Measurements from ENCODE around the gene CRYZL1. TPM values are rescaled to one million over a fixed set of nuclear protein-coding genes. Genes with fewer than 3 reads are reported as not detected.
A peak's percentile ranks its signal among the peaks of the same experiment; 100 is the strongest.

The CRYZL1 gene
- total and polyA plus RNA-seq, 2 of the 8 experiments (the other 6 are each of a cell fraction or from before 2014, with no cell fraction given): 15.6 to 15.8 TPM

GRCh38 chr21:33543505-33544129 is 97.9 kb downstream of the CRYZL1 start:
- Histone ChIP-seq H3K9me3 (ENCODE audit: insufficient read depth in 2 of 2, low read depth in 1 of 2, low read length in 1 of 2) (no peaks in the 10 kb centered on the region), H2BK12ac (ENCODE audit: low read depth, low read length) (0 out of 2 replicates have a peak overlapping the region, but pooled peaks have one; percentile 97), H2BK5ac (ENCODE audit: low read depth, low read length) (peak overlapping the region; percentile 95; the same call in 1 of the 2 replicates), H3K23me2 (ENCODE audit: low read depth, low read length) (peaks cover 10% of the 10 kb centered on the region), H3K36me3 (ENCODE audit: control insufficient read depth in 2 of 4, insufficient read depth in 4 of 4, low read length in 3 of 4) (peaks cover 3 to 45% (median 13%) of the 10 kb centered on the region in 4 experiments; a peak in 7 of 8 replicates), H2BK20ac (ENCODE audit: low read length) (no peak overlapping the region), H2AFZ (ENCODE audit: low read length) (no peak overlapping the region), H3K4me2 (ENCODE audit: insufficient read depth in 1 of 2, low read depth in 2 of 2, low read length in 2 of 2) (peak overlapping the region; percentile 76 to 79), H3K4ac (replicated peaks; ENCODE audit: insufficient read length, low read depth, low read length) (no peak overlapping the region), H3K23ac (ENCODE audit: insufficient read length) (no peak overlapping the region), H3K79me2 (ENCODE audit: control insufficient read depth in 1 of 2, insufficient read depth in 2 of 2, low read length in 2 of 2) (peaks cover 53 to 88% of the 10 kb centered on the region in 2 experiments), H3K18ac (ENCODE audit: extremely low read depth, low read length) (peak overlapping the region; percentile 94; the same call in 1 of the 2 replicates), H4K91ac (replicated peaks; ENCODE audit: insufficient read length, low read length) (no peak overlapping the region), H3K14ac (ENCODE audit: insufficient read length) (no peak overlapping the region), H3K4me3 (ENCODE audit: extremely low read depth in 1 of 4, insufficient read depth in 2 of 4, low read depth in 3 of 4, low read length in 4 of 4) (peak overlapping the region; percentile 91 to 99 (median 95)), H4K20me1 (replicated peaks in 1 of 2; ENCODE audit: control insufficient read depth in 1 of 2, insufficient read depth in 2 of 2, low read length in 2 of 2) (peaks cover 7 to 10% of the 10 kb centered on the region in 2 experiments), H4K5ac (ENCODE audit: insufficient read length, low read depth, low read length) (no peak overlapping the region), H3K27me3 (replicated peaks in 1 of 4; ENCODE audit: control insufficient read depth in 3 of 4, extremely low read depth in 1 of 4, insufficient read depth in 3 of 4, low read length in 3 of 4) (no peaks in the 10 kb centered on the region), H2AK5ac (ENCODE audit: low read depth, low read length) (0 out of 2 replicates have a peak overlapping the region, but pooled peaks have one; percentile 56), H3K27ac (ENCODE audit: low read depth, low read length) (peak overlapping the region; percentile 99), H2BK120ac (replicated peaks; ENCODE audit: low read depth, low read length) (no peak overlapping the region), H4K8ac (ENCODE audit: extremely low read depth, insufficient read depth, low read length) (no peak overlapping the region; the same call in 1 of the 2 replicates), H3K79me1 (ENCODE audit: low read depth, low read length) (no peaks in the 10 kb centered on the region), H3K9ac (replicated peaks in 1 of 4; ENCODE audit: extremely low read depth in 1 of 4, low read depth in 3 of 4, low read length in 3 of 4) (peak overlapping the region; percentile 97 to 100 (median 98)), H3K4me1 (replicated peaks in 1 of 4; ENCODE audit: control insufficient read depth in 3 of 4, insufficient read depth in 4 of 4, low read length in 3 of 4) (peaks cover 0 to 2% (median 0%) of the 10 kb centered on the region in 4 experiments; a peak in 3 of 7 replicates), H3K56ac (replicated peaks; ENCODE audit: insufficient read length, low read depth, low read length) (peak overlapping the region; percentile 17), H2BK15ac (ENCODE audit: low read length) (no peak overlapping the region)
- DNase-seq (ENCODE audit: low read depth in 1 of 2, low spot score in 2 of 2) (no peak), FAIRE-seq (no peak)
- ChIA-PET POLR2A (ENCODE audit: partially characterized antibody) (interaction anchor here (0.6 to 6.3 kb wide), 29 partner anchors 8 to 771 kb away, joined by 3 to 64 read pairs (median 4); partner anchors contain the start of genes CRYZL1, DONSON, IL10RB and TMEM50B), CTCF (ENCODE audit: partially characterized antibody) (interaction anchor here (1.3 kb wide), 1 partner anchor 8 kb away, joined by 3 read pairs; no protein-coding TSS in a partner anchor)
- no peak for TF ChIP-seq SIN3A (conservative IDR thresholded peaks at IDR 0.05 in 1 of 2, IDR thresholded peaks at IDR 0.05 in 1 of 2; ENCODE audit: low read depth in 1 of 2, low read length in 2 of 2)
- TF ChIP-seq EGR1 (IDR thresholded peaks at IDR 0.05; ENCODE audit: borderline replicate concordance, low read depth, low read length): 0 out of 2 replicates have a peak, but pooled peaks have one; percentile 35
- TF ChIP-seq HDAC2 (IDR thresholded peaks at IDR 0.05; ENCODE audit: borderline replicate concordance in 1 of 2, low read depth in 2 of 2, low read length in 2 of 2): 0 out of 4 replicates have a peak, but pooled peaks of 1 of the 2 experiments have one; percentile 19
- peak; percentile 49 for TF ChIP-seq SAP30 (IDR thresholded peaks at IDR 0.05; ENCODE audit: insufficient read depth, insufficient replicate concordance, low read length)
- no peak for TF ChIP-seq EP300 (IDR thresholded peaks at IDR 0.05; ENCODE audit: borderline replicate concordance in 1 of 2, low read depth in 2 of 2, low read length in 2 of 2)
- WGBS, 2 experiments (ENCODE audit: extremely low coverage in 1 of 2, insufficient coverage in 1 of 2, insufficient read length in 1 of 2, insufficient replicate concordance in 2 of 2, low coverage in 1 of 2, low lambda C conversion rate in 2 of 2, missing lambda C conversion rate in 1 of 2): 1% methylated on average over 26 of the region's 26 CpGs; no CpG with 5 or more reads in 1 of the 2 experiments

Data from H1 (cell line).